NCI-H446 treated with DMSO at 0.1 percent for 48 hours (cell line): Measurements from ENCODE around the gene ISG15.

ENCODE experiments used
- DNase-seq: peaks from one replicate; lab custom pipeline; 2025; lab: John Stamatoyannopoulos, UW

Gene ISG15

GRCh38 chr1:1013105-1013921 lies at the start of gene ISG15:
TSS of gene ISG15 (plus strand) at chr1:1013497. CDS start at chr1:1013574, 77 bp downstream.
- peak; percentile 11 for DNase-seq

GRCh38 chr1:963746-964525 lies 49.4 kb upstream of the ISG15 start:
- DNase-seq, result no peak

- DNase-seq, result no peak
These were observed 48.4 kb upstream of the ISG15 start for GRCh38 chr1:964691-965525.

GRCh38 chr1:965526-966134 lies 47.7 kb upstream of the ISG15 start:
- no peak for DNase-seq

- DNase-seq, result no peak
These were observed 47.1 kb upstream of the ISG15 start, which contains the start of gene PLEKHN1 for GRCh38 chr1:966135-966703. TSS of gene PLEKHN1 (plus strand) at chr1:966482. CDS start at chr1:966532, 50 bp downstream.

- no peak for DNase-seq
These were observed 46.5 kb upstream of the ISG15 start for GRCh38 chr1:966704-967300.

GRCh38 chr1:967466-968343 lies 45.6 kb upstream of the ISG15 start:
- no peak for DNase-seq

- DNase-seq, result no peak
These were observed 43.9 kb upstream of the ISG15 start for GRCh38 chr1:969260-969855.

GRCh38 chr1:970242-970972 lies 42.9 kb upstream of the ISG15 start:
- no peak for DNase-seq

GRCh38 chr1:970973-971730 lies 42.1 kb upstream of the ISG15 start:
- DNase-seq, result no peak

- DNase-seq, result no peak
These were observed 41.4 kb upstream of the ISG15 start for GRCh38 chr1:971751-972506.

- DNase-seq, result no peak
These were observed 40.4 kb upstream of the ISG15 start for GRCh38 chr1:972726-973458.

- DNase-seq, result no peak
These were observed 39.6 kb upstream of the ISG15 start for GRCh38 chr1:973459-974292.

- no peak for DNase-seq
These were observed 39.0 kb upstream of the ISG15 start for GRCh38 chr1:974293-974640.

GRCh38 chr1:974687-975328 lies 38.5 kb upstream of the ISG15 start:
- no peak for DNase-seq
